H1 (cell line): ENCODE results near the gene ARHGAP26. TPM values are rescaled to one million over a fixed set of nuclear protein-coding genes. Genes with fewer than 3 reads are reported as not detected.

Experiments
- CTCF ChIA-PET: fragments of 300-600 bp; sonication (Branson Sonifier 250); formaldehyde crosslinking; loops from one replicate; lab custom pipeline; 2021; ENCODE audit not compliant: partially characterized antibody; lab: Charles Lee
- POLR2A ChIA-PET: fragments of 300-600 bp; sonication (Branson Sonifier 250); formaldehyde crosslinking; loops from one replicate; lab custom pipeline; 2021; ENCODE audit warnings: inconsistent platforms; ENCODE audit not compliant: partially characterized antibody; lab: Charles Lee
- DNase-seq, 2 experiments: peaks; one replicate each; pipeline versions ENCODE4 v3.0.0 to v3.0.0-alpha.2; 2010 to 2022; ENCODE audit warnings: low spot score in 2 of 2, low read depth in 1 of 2, mixed read lengths in 1 of 2
- FAIRE-seq: peaks from 2 replicates; lab custom pipeline; 2011; peaks lifted over from hg19 to GRCh38; lab: Jason Lieb, UNC
- H2AFZ ChIP-seq: 2 replicates; pipeline ENCODE4 v1.8.1; 2012; ENCODE audit warnings: low read length, inconsistent platforms
- H2AK5ac ChIP-seq: 2 replicates; pipeline ENCODE4 v1.6.1; 2013; ENCODE audit warnings: low read depth, low read length
- H2BK120ac ChIP-seq: replicated peaks from 2 replicates; pipeline ENCODE3; 2013; ENCODE audit warnings: low read depth, low read length, inconsistent platforms
- H2BK12ac ChIP-seq: 2 replicates; pipeline ENCODE4 v1.6.1; 2013; ENCODE audit warnings: low read depth, low read length
- H2BK15ac ChIP-seq: 2 replicates; pipeline ENCODE4 v1.6.1; 2013; ENCODE audit warnings: low read length
- H2BK20ac ChIP-seq: 2 replicates; pipeline ENCODE4 v1.6.1; 2013; ENCODE audit warnings: low read length
- H2BK5ac ChIP-seq: 2 replicates; pipeline ENCODE4 v1.6.1; 2013; ENCODE audit warnings: low read depth, low read length
- H3K14ac ChIP-seq: 2 replicates; pipeline ENCODE4 v1.6.1; 2013; ENCODE audit warnings: inconsistent platforms; ENCODE audit not compliant: insufficient read length
- H3K18ac ChIP-seq: 2 replicates; pipeline ENCODE4 v1.6.1; 2013; ENCODE audit warnings: low read length; ENCODE audit errors: extremely low read depth
- H3K23ac ChIP-seq: 2 replicates; pipeline ENCODE4 v1.6.1; 2013; ENCODE audit warnings: inconsistent platforms; ENCODE audit not compliant: insufficient read length
- H3K23me2 ChIP-seq: 2 replicates; pipeline ENCODE4 v1.6.1; 2013; ENCODE audit warnings: low read depth, low read length
- H3K27ac ChIP-seq: 2 replicates; pipeline ENCODE4 v1.6.1; 2011; ENCODE audit warnings: low read depth, low read length, inconsistent platforms
- H3K27me3 ChIP-seq, 4 experiments: replicated peaks in 1 of 4; 1 replicate in 1 of 4; 2 replicates in 3 of 4; pipeline versions ENCODE4 v1.6.1 to v1.8.1; 2011 to 2013; ENCODE audit warnings: low read length in 3 of 4, mild to moderate bottlenecking in 3 of 4, inconsistent platforms in 2 of 4, mixed read lengths in 2 of 4, moderate library complexity in 1 of 4; ENCODE audit not compliant: control insufficient read depth in 3 of 4, insufficient read depth in 3 of 4; ENCODE audit errors: extremely low read depth in 1 of 4
- H3K36me3 ChIP-seq, 4 experiments: 2 replicates each; pipeline versions ENCODE4 v1.6.1 to v1.8.1; 2011 to 2013; ENCODE audit warnings: mild to moderate bottlenecking in 4 of 4, low read length in 3 of 4, moderate library complexity in 2 of 4, control low read depth in 1 of 4, inconsistent platforms in 1 of 4; ENCODE audit not compliant: insufficient read depth in 4 of 4, control insufficient read depth in 2 of 4
- H3K4ac ChIP-seq: replicated peaks from 2 replicates; pipeline ENCODE3; 2013; ENCODE audit warnings: low read length, low read depth, mixed read lengths, inconsistent platforms; ENCODE audit not compliant: insufficient read length
- H3K4me1 ChIP-seq, 4 experiments: replicated peaks in 1 of 4; 1 replicate in 1 of 4; 2 replicates in 3 of 4; pipeline versions ENCODE4 v1.6.1 to v1.8.1; 2011 to 2013; ENCODE audit warnings: low read length in 3 of 4, inconsistent platforms in 2 of 4, mixed read lengths in 1 of 4; ENCODE audit not compliant: insufficient read depth in 4 of 4, control insufficient read depth in 3 of 4
- H3K4me2 ChIP-seq, 2 experiments: 2 replicates each; pipeline versions ENCODE4 v1.6.1 to v1.8.1; 2011 to 2013; ENCODE audit warnings: low read depth in 2 of 2, low read length in 2 of 2, control low read depth in 1 of 2, inconsistent platforms in 1 of 2, mild to moderate bottlenecking in 1 of 2; ENCODE audit not compliant: insufficient read depth in 1 of 2
- H3K4me3 ChIP-seq, 4 experiments: fragments of 200-600, 300-600 bp in 1 of 4; sonication (generic), shearing (Covaris generic), sonication (Bioruptor Twin) in 1 of 4; 2 replicates each; pipeline versions ENCODE4 v1.5.1 to v1.8.1; 2011 to 2016; ENCODE audit warnings: low read length in 4 of 4, low read depth in 3 of 4, control low read depth in 2 of 4, inconsistent platforms in 2 of 4, mild to moderate bottlenecking in 2 of 4, mixed read lengths in 1 of 4, moderate library complexity in 1 of 4; ENCODE audit not compliant: insufficient read depth in 2 of 4; ENCODE audit errors: extremely low read depth in 1 of 4
- H3K56ac ChIP-seq: replicated peaks from 2 replicates; pipeline ENCODE3; 2013; ENCODE audit warnings: low read depth, mild to moderate bottlenecking, mixed read lengths, low read length, inconsistent platforms; ENCODE audit not compliant: insufficient read length
- H3K79me1 ChIP-seq: 2 replicates; pipeline ENCODE4 v1.6.1; 2013; ENCODE audit warnings: low read depth, low read length, control low read depth
- H3K79me2 ChIP-seq, 2 experiments: 2 replicates each; pipeline versions ENCODE4 v1.6.1 to v1.8.1; 2012 to 2013; ENCODE audit warnings: low read length in 2 of 2, mild to moderate bottlenecking in 2 of 2, inconsistent platforms in 1 of 2; ENCODE audit not compliant: insufficient read depth in 2 of 2, control insufficient read depth in 1 of 2
- H3K9ac ChIP-seq, 4 experiments: replicated peaks in 1 of 4; 1 replicate in 1 of 4; 2 replicates in 3 of 4; pipeline versions ENCODE4 v1.6.1 to v1.8.1; 2011 to 2013; ENCODE audit warnings: low read depth in 3 of 4, low read length in 3 of 4, control low read depth in 2 of 4, mild to moderate bottlenecking in 2 of 4, moderate library complexity in 2 of 4, inconsistent platforms in 1 of 4; ENCODE audit errors: extremely low read depth in 1 of 4
- H3K9me3 ChIP-seq, 2 experiments: 2 replicates each; pipeline versions ENCODE4 v1.6.1 to v1.8.1; 2012 to 2013; ENCODE audit warnings: mild to moderate bottlenecking in 2 of 2, moderate library complexity in 2 of 2, control low read depth in 1 of 2, inconsistent platforms in 1 of 2, low read depth in 1 of 2, low read length in 1 of 2, mixed read lengths in 1 of 2; ENCODE audit not compliant: insufficient read depth in 2 of 2
- H4K20me1 ChIP-seq, 2 experiments: replicated peaks in 1 of 2; 2 replicates each; pipeline versions ENCODE3 to v1.8.1; 2011 to 2013; ENCODE audit warnings: inconsistent platforms in 2 of 2, low read length in 2 of 2, mild to moderate bottlenecking in 1 of 2; ENCODE audit not compliant: insufficient read depth in 2 of 2, control insufficient read depth in 1 of 2
- H4K5ac ChIP-seq: 2 replicates; pipeline ENCODE4 v1.6.1; 2013; ENCODE audit warnings: low read length, low read depth, mixed read lengths, inconsistent platforms; ENCODE audit not compliant: insufficient read length
- H4K8ac ChIP-seq: 2 replicates; pipeline ENCODE4 v1.8.0; 2013; ENCODE audit warnings: mild to moderate bottlenecking, moderate library complexity, low read length, inconsistent platforms; ENCODE audit not compliant: insufficient read depth; ENCODE audit errors: extremely low read depth
- H4K91ac ChIP-seq: replicated peaks from 2 replicates; pipeline ENCODE3; 2013; ENCODE audit warnings: low read length, mixed read lengths, inconsistent platforms; ENCODE audit not compliant: insufficient read length
- CEBPB ChIP-seq: IDR thresholded peaks from 2 replicates; pipeline ENCODE4 v1.6.1; 2012; ENCODE audit warnings: low read depth, low read length
- POLR2A ChIP-seq, 2 experiments: IDR thresholded peaks; 1 replicate in 1 of 2; 2 replicates in 1 of 2; pipeline ENCODE4 v1.6.1; 2011; ENCODE audit warnings: low read depth in 2 of 2, low read length in 2 of 2, mild to moderate bottlenecking in 2 of 2; ENCODE audit errors: control extremely low read depth in 1 of 2
- TBP ChIP-seq: IDR thresholded peaks from 2 replicates; pipeline ENCODE4 v1.6.1; 2011; ENCODE audit warnings: low read depth, low read length, improper control_type of control experiment
- WGBS, 2 experiments: shearing (Covaris generic) in 1 of 2; methylation state at CpG; one replicate each; pipeline versions ENCODE4 v1.1.6 to v1.1.7; 2013 to 2015; ENCODE audit warnings: low lambda C conversion rate in 2 of 2, mixed read lengths in 2 of 2, inconsistent platforms in 1 of 2, low coverage in 1 of 2, missing lambda C conversion rate in 1 of 2; ENCODE audit not compliant: insufficient replicate concordance in 2 of 2, insufficient coverage in 1 of 2, insufficient read length in 1 of 2; ENCODE audit errors: extremely low coverage in 1 of 2, missing lambda C conversion rate in 1 of 2; 5-methylcytosine and 5-hydroxymethylcytosine counted together
- polyA plus RNA-seq, 7 experiments: library from polyadenylated mRNA; depleted of rRNA in 3 of 7; stranded (reverse) in 5 of 7; unstranded in 2 of 7; fragments of >200 nt in 5 of 7; fragments of 200-250 nt in 2 of 7; gene quantifications; 1 replicate in 5 of 7; 2 replicates in 1 of 7; 4 replicates in 1 of 7; pipeline versions ENCODE4 v1.2.1 to v1.2.3, GENCODE V29; 2011 to 2013; ENCODE audit warnings: missing spikeins in 2 of 7, mixed read lengths in 2 of 7
- total RNA-seq: library from RNA; stranded (reverse); fragmentation: NEBNext Ultra II Directional; extraction: Animal tissue kit (Norgen Biotek cat#: 25700); gene quantifications from 2 replicates; pipeline ENCODE4 v1.2.1, GENCODE V29; 2021

Gene ARHGAP26
- total and polyA plus RNA-seq, 2 of the 8 experiments (the other 6 are each of a cell fraction or from before 2014, with no cell fraction given): 7.1 to 24.8 TPM

DNA sequence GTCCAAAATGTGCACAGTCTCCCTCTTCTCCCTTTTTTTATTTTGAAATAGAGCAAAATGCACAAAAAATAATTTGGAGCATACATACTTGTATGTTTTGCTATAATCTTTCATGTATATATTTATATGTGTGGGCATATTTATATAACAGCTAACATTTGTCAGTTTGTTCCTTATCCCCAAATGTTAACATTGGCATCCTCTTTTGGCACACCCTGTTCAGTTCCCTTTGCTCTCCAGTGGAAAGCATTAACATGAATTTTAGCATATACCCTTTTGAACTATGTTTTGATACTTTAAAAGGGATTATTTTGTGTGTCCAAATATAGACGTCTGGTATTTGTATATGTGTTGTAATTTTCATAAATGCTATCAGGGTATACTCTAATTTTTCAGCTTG is 306.2 kb downstream of the ARHGAP26 start:
- no peak overlapping the region for H3K56ac ChIP-seq
- H3K23me2 ChIP-seq: no peaks in the 10 kb centered on the region
- no peak overlapping the region for H4K8ac ChIP-seq
- H4K5ac ChIP-seq: no peak overlapping the region
- no peak overlapping the region for H3K4ac ChIP-seq
- H2AK5ac ChIP-seq: no peak overlapping the region
- no peak overlapping the region for H2AFZ ChIP-seq
- no peak overlapping the region for H4K91ac ChIP-seq
- H2BK20ac ChIP-seq: no peak overlapping the region
- no peak overlapping the region for H3K18ac ChIP-seq
- no peaks in the 10 kb centered on the region for H3K79me2 ChIP-seq
- POLR2A ChIA-PET: no interaction called here
- CTCF ChIA-PET: interaction anchor here (1.2 to 1.8 kb wide), 2 partner anchors 11 to 12 kb away, joined by 3 read pairs; no protein-coding TSS in a partner anchor
- H3K79me1 ChIP-seq: no peaks in the 10 kb centered on the region
- H3K4me3 ChIP-seq: no peak overlapping the region
- H2BK12ac ChIP-seq: no peak overlapping the region
- H3K9me3 ChIP-seq: peaks cover 5 to 6% of the 10 kb centered on the region in 2 experiments; a peak in 1 of 4 replicates
- H3K9ac ChIP-seq: no peak overlapping the region
- no peak for FAIRE-seq
- TF ChIP-seq TBP (no peak), CEBPB (no peak), POLR2A (IDR thresholded peaks at IDR 0.05; ENCODE audit: control extremely low read depth in 1 of 2, low read depth in 2 of 2, low read length in 2 of 2) (no peak)
- TF ChIP-seq, all 59 proteins: peak for 0
- H3K4me2 ChIP-seq: no peak overlapping the region
- H3K27me3 ChIP-seq: no peaks in the 10 kb centered on the region
- DNase-seq: no peak
- H3K36me3 ChIP-seq: peaks cover 0 to 2% (median 0%) of the 10 kb centered on the region in 4 experiments; a peak in 2 of 8 replicates
- H2BK120ac ChIP-seq: no peak overlapping the region
- H3K14ac ChIP-seq: no peak overlapping the region
- no peak overlapping the region for H3K23ac ChIP-seq
- no peak overlapping the region for H2BK15ac ChIP-seq
- H2BK5ac ChIP-seq: no peak overlapping the region
- H4K20me1 ChIP-seq: no peaks in the 10 kb centered on the region
- H3K27ac ChIP-seq: no peak overlapping the region
- WGBS, 2 experiments: 79% methylated on average over 1 of the region's 1 CpG; no CpG with 5 or more reads in 1 of the 2 experiments
- peaks cover 0 to 3% (median 1%) of the 10 kb centered on the region in 4 experiments; a peak in 2 of 7 replicates for H3K4me1 ChIP-seq
